Measurements from ENCODE around the gene ANKFY1.

ANKFY1 gene

GRCh38 chr17:4135489-4135888 is 128.3 kb downstream of the ANKFY1 start:
- H3K4me1 ChIP-seq (ENCODE audit: control insufficient read depth in 2 of 2, insufficient read depth in 2 of 2, low read length in 2 of 2), result peaks cover 60 to 65% of the 10 kb centered on the region in 2 donors
- H3K9ac ChIP-seq (ENCODE audit: low read depth in 1 of 2, low read length in 2 of 2), result peak overlapping the region; percentile 0 to 41
- H3K36me3 ChIP-seq (ENCODE audit: control insufficient read depth in 2 of 2, insufficient read depth in 2 of 2, low read length in 2 of 2), result peaks cover 5 to 13% of the 10 kb centered on the region in 2 donors
- no peaks in the 10 kb centered on the region for H3K27me3 ChIP-seq (ENCODE audit: control insufficient read depth in 2 of 2, insufficient read depth in 2 of 2, low read length in 2 of 2)
- peak overlapping the region; percentile 86 to 100 for H3K27ac ChIP-seq (ENCODE audit: low read depth in 2 of 2, low read length in 2 of 2)
- H3K9me3 ChIP-seq (ENCODE audit: control insufficient read depth in 2 of 2, low read length in 2 of 2), result no peaks in the 10 kb centered on the region
- H3K4me3 ChIP-seq (ENCODE audit: low read length in 2 of 2), result peak overlapping the region; percentile 13 to 35

DNA sequence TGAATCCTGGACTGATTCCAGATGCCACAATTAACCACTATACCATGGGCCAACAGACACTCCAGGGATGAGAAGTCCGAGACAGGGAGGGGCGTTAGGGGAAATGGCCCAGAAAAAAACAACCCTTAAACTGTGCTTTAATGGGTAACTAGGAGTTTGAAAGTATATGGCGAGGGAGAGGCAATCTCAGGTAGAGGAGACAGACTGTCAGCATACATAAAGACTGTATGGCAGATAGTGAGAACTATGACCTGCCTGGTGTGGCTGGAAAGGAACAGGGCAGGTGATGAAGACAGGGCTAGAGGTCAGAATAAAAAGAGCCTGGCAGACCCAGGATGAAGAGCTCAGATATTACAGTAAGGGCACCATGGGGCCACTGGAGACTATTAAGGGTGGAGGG is 129.1 kb downstream of the ANKFY1 start:
- H3K4me3 ChIP-seq (ENCODE audit: low read length in 2 of 2), result peak overlapping the region; percentile 13 to 28

GRCh38 chr17:4130715-4131114 is 133.1 kb downstream of the ANKFY1 start:
- Histone ChIP-seq H3K27me3 (ENCODE audit: control insufficient read depth in 2 of 2, insufficient read depth in 2 of 2, low read length in 2 of 2) (no peaks in the 10 kb centered on the region), H3K36me3 (ENCODE audit: control insufficient read depth in 2 of 2, insufficient read depth in 2 of 2, low read length in 2 of 2) (peaks cover 0 to 8% of the 10 kb centered on the region in 2 donors), H3K27ac (ENCODE audit: low read depth in 2 of 2, low read length in 2 of 2) (peak overlapping the region; percentile 48 to 74), H3K9me3 (ENCODE audit: control insufficient read depth in 2 of 2, low read length in 2 of 2) (no peaks in the 10 kb centered on the region), H3K9ac (ENCODE audit: low read depth in 1 of 2, low read length in 2 of 2) (no peak overlapping the region), H3K4me3 (ENCODE audit: low read length in 2 of 2) (peak overlapping the region in 1 of 2 donors; percentile 20), H3K4me1 (ENCODE audit: control insufficient read depth in 2 of 2, insufficient read depth in 2 of 2, low read length in 2 of 2) (peaks cover 24 to 25% of the 10 kb centered on the region in 2 donors)

More for the DNA sequence above, 129.1 kb downstream of the ANKFY1 start:
- H3K36me3 ChIP-seq (ENCODE audit: control insufficient read depth in 2 of 2, insufficient read depth in 2 of 2, low read length in 2 of 2), result peaks cover 5 to 13% of the 10 kb centered on the region in 2 donors
- H3K9ac ChIP-seq (ENCODE audit: low read depth in 1 of 2, low read length in 2 of 2), result peak overlapping the region; percentile 0 to 41
- H3K9me3 ChIP-seq (ENCODE audit: control insufficient read depth in 2 of 2, low read length in 2 of 2), result no peaks in the 10 kb centered on the region
- H3K27me3 ChIP-seq (ENCODE audit: control insufficient read depth in 2 of 2, insufficient read depth in 2 of 2, low read length in 2 of 2), result no peaks in the 10 kb centered on the region
- H3K27ac ChIP-seq (ENCODE audit: low read depth in 2 of 2, low read length in 2 of 2), result peak overlapping the region; percentile 86 to 100
- H3K4me1 ChIP-seq (ENCODE audit: control insufficient read depth in 2 of 2, insufficient read depth in 2 of 2, low read length in 2 of 2), result peaks cover 53 to 59% of the 10 kb centered on the region in 2 donors

DNA sequence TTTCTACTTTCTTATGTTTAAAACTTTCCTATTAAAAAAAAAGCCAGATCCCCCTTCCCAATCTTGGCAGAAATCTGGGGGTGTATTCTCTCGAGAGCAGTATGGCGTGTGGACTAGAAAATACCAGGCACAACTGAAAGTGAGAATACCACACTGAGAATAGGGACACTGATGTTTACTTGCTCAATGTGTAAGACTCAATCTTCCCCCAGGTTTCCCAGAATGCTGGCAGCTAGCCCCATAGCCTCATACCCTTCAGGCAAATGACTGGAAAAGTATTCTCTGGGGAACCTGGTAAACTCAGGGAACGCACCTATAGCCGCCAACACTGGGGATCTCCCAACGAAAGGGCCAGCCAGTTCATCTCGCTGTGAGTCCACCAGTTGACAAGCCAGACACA is 136.2 kb downstream of the ANKFY1 start:
- no peak overlapping the region for H3K9ac ChIP-seq (ENCODE audit: low read depth in 1 of 2, low read length in 2 of 2)

DNA sequence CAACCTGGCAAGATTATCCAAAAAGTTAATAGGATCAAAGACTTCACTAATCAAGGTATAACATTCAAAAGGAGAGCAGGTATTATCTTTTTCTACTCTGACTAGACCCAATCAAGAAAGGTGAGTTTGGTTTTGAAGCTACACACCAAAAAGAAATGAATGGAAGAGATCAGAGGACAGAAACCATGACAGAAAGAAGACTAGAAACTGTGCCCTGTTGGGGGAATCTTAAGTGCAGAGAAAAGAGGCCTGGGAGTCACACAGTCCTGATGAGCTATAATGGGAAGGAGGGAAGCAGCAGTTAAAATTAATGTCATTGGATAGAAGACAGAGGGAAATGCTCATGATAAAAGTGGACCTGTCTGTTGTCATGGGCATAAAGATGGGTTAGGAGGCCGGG is 138.2 kb downstream of the ANKFY1 start:
- no peak overlapping the region for H3K4me3 ChIP-seq (ENCODE audit: low read length in 2 of 2)
- no peaks in the 10 kb centered on the region for H3K27me3 ChIP-seq (ENCODE audit: control insufficient read depth in 2 of 2, insufficient read depth in 2 of 2, low read length in 2 of 2)
- no peak overlapping the region for H3K27ac ChIP-seq (ENCODE audit: low read depth in 2 of 2, low read length in 2 of 2)
- peaks cover 19 to 28% of the 10 kb centered on the region in 2 donors for H3K36me3 ChIP-seq (ENCODE audit: control insufficient read depth in 2 of 2, insufficient read depth in 2 of 2, low read length in 2 of 2)
- no peak overlapping the region for H3K9ac ChIP-seq (ENCODE audit: low read depth in 1 of 2, low read length in 2 of 2)
- H3K9me3 ChIP-seq (ENCODE audit: control insufficient read depth in 2 of 2, low read length in 2 of 2), result no peaks in the 10 kb centered on the region
- peaks cover 2 to 3% of the 10 kb centered on the region in 2 donors for H3K4me1 ChIP-seq (ENCODE audit: control insufficient read depth in 2 of 2, insufficient read depth in 2 of 2, low read length in 2 of 2)

More for the DNA sequence above, 136.2 kb downstream of the ANKFY1 start:
- H3K27me3 ChIP-seq (ENCODE audit: control insufficient read depth in 2 of 2, insufficient read depth in 2 of 2, low read length in 2 of 2), result no peaks in the 10 kb centered on the region
- H3K36me3 ChIP-seq (ENCODE audit: control insufficient read depth in 2 of 2, insufficient read depth in 2 of 2, low read length in 2 of 2), result peaks cover 7 to 18% of the 10 kb centered on the region in 2 donors
- no peak overlapping the region for H3K27ac ChIP-seq (ENCODE audit: low read depth in 2 of 2, low read length in 2 of 2)
- no peak overlapping the region for H3K4me3 ChIP-seq (ENCODE audit: low read length in 2 of 2)
- peaks cover 4 to 13% of the 10 kb centered on the region in 2 donors for H3K4me1 ChIP-seq (ENCODE audit: control insufficient read depth in 2 of 2, insufficient read depth in 2 of 2, low read length in 2 of 2)
- H3K9me3 ChIP-seq (ENCODE audit: control insufficient read depth in 2 of 2, low read length in 2 of 2), result no peaks in the 10 kb centered on the region

GRCh38 chr17:4124999-4125398 is 138.8 kb downstream of the ANKFY1 start:
- H3K27me3 ChIP-seq (ENCODE audit: control insufficient read depth in 2 of 2, insufficient read depth in 2 of 2, low read length in 2 of 2), result no peaks in the 10 kb centered on the region
- H3K27ac ChIP-seq (ENCODE audit: low read depth in 2 of 2, low read length in 2 of 2), result no peak overlapping the region
- peaks cover 0 to 2% of the 10 kb centered on the region in 2 donors for H3K4me1 ChIP-seq (ENCODE audit: control insufficient read depth in 2 of 2, insufficient read depth in 2 of 2, low read length in 2 of 2)
- H3K4me3 ChIP-seq (ENCODE audit: low read length in 2 of 2), result no peak overlapping the region
- H3K36me3 ChIP-seq (ENCODE audit: control insufficient read depth in 2 of 2, insufficient read depth in 2 of 2, low read length in 2 of 2), result peaks cover 22 to 30% of the 10 kb centered on the region in 2 donors
- no peak overlapping the region for H3K9ac ChIP-seq (ENCODE audit: low read depth in 1 of 2, low read length in 2 of 2)
- H3K9me3 ChIP-seq (ENCODE audit: control insufficient read depth in 2 of 2, low read length in 2 of 2), result no peaks in the 10 kb centered on the region

- Histone ChIP-seq H3K36me3 (ENCODE audit: control insufficient read depth in 2 of 2, insufficient read depth in 2 of 2, low read length in 2 of 2) (peaks cover 58 to 69% of the 10 kb centered on the region in 2 donors), H3K9me3 (ENCODE audit: control insufficient read depth in 2 of 2, low read length in 2 of 2) (no peaks in the 10 kb centered on the region), H3K4me3 (ENCODE audit: low read length in 2 of 2) (no peak overlapping the region), H3K27me3 (ENCODE audit: control insufficient read depth in 2 of 2, insufficient read depth in 2 of 2, low read length in 2 of 2) (no peaks in the 10 kb centered on the region), H3K9ac (ENCODE audit: low read depth in 1 of 2, low read length in 2 of 2) (no peak overlapping the region), H3K27ac (ENCODE audit: low read depth in 2 of 2, low read length in 2 of 2) (no peak overlapping the region), H3K4me1 (ENCODE audit: control insufficient read depth in 2 of 2, insufficient read depth in 2 of 2, low read length in 2 of 2) (peaks cover 0 to 2% of the 10 kb centered on the region in 2 donors)
These were observed 143.4 kb downstream of the ANKFY1 start for GRCh38 chr17:4120332-4120731.

- peaks cover 67 to 73% of the 10 kb centered on the region in 2 donors for H3K36me3 ChIP-seq (ENCODE audit: control insufficient read depth in 2 of 2, insufficient read depth in 2 of 2, low read length in 2 of 2)
- no peak overlapping the region for H3K4me3 ChIP-seq (ENCODE audit: low read length in 2 of 2)
- H3K9ac ChIP-seq (ENCODE audit: low read depth in 1 of 2, low read length in 2 of 2), result no peak overlapping the region
- peaks cover 0 to 2% of the 10 kb centered on the region in 2 donors for H3K4me1 ChIP-seq (ENCODE audit: control insufficient read depth in 2 of 2, insufficient read depth in 2 of 2, low read length in 2 of 2)
- no peak overlapping the region for H3K27ac ChIP-seq (ENCODE audit: low read depth in 2 of 2, low read length in 2 of 2)
- H3K9me3 ChIP-seq (ENCODE audit: control insufficient read depth in 2 of 2, low read length in 2 of 2), result no peaks in the 10 kb centered on the region
- H3K27me3 ChIP-seq (ENCODE audit: control insufficient read depth in 2 of 2, insufficient read depth in 2 of 2, low read length in 2 of 2), result no peaks in the 10 kb centered on the region
These were observed 144.5 kb downstream of the ANKFY1 start for GRCh38 chr17:4119299-4119698.

GRCh38 chr17:4118015-4118743 is 145.6 kb downstream of the ANKFY1 start:
- H3K4me1 ChIP-seq (ENCODE audit: control insufficient read depth in 2 of 2, insufficient read depth in 2 of 2, low read length in 2 of 2), result no peaks in the 10 kb centered on the region

GRCh38 chr17:4116516-4116915 is 147.3 kb downstream of the ANKFY1 start:
- H3K9ac ChIP-seq (ENCODE audit: low read depth in 1 of 2, low read length in 2 of 2), result no peak overlapping the region

More at GRCh38 chr17:4118015-4118743, 145.6 kb downstream of the ANKFY1 start:
- H3K27me3 ChIP-seq (ENCODE audit: control insufficient read depth in 2 of 2, insufficient read depth in 2 of 2, low read length in 2 of 2), result no peaks in the 10 kb centered on the region
- no peak overlapping the region for H3K9ac ChIP-seq (ENCODE audit: low read depth in 1 of 2, low read length in 2 of 2)
- no peaks in the 10 kb centered on the region for H3K9me3 ChIP-seq (ENCODE audit: control insufficient read depth in 2 of 2, low read length in 2 of 2)
- no peak overlapping the region for H3K27ac ChIP-seq (ENCODE audit: low read depth in 2 of 2, low read length in 2 of 2)
- peaks cover 71 to 75% of the 10 kb centered on the region in 2 donors for H3K36me3 ChIP-seq (ENCODE audit: control insufficient read depth in 2 of 2, insufficient read depth in 2 of 2, low read length in 2 of 2)
- no peak overlapping the region for H3K4me3 ChIP-seq (ENCODE audit: low read length in 2 of 2)

More at GRCh38 chr17:4116516-4116915, 147.3 kb downstream of the ANKFY1 start:
- H3K4me3 ChIP-seq (ENCODE audit: low read length in 2 of 2), result no peak overlapping the region
- no peak overlapping the region for H3K27ac ChIP-seq (ENCODE audit: low read depth in 2 of 2, low read length in 2 of 2)
- no peaks in the 10 kb centered on the region for H3K27me3 ChIP-seq (ENCODE audit: control insufficient read depth in 2 of 2, insufficient read depth in 2 of 2, low read length in 2 of 2)
- peaks cover 75 to 77% of the 10 kb centered on the region in 2 donors for H3K36me3 ChIP-seq (ENCODE audit: control insufficient read depth in 2 of 2, insufficient read depth in 2 of 2, low read length in 2 of 2)
- H3K4me1 ChIP-seq (ENCODE audit: control insufficient read depth in 2 of 2, insufficient read depth in 2 of 2, low read length in 2 of 2), result no peaks in the 10 kb centered on the region
- H3K9me3 ChIP-seq (ENCODE audit: control insufficient read depth in 2 of 2, low read length in 2 of 2), result no peaks in the 10 kb centered on the region
